Measurements from ENCODE around the gene CELF4.

The CELF4 gene

GRCh38 chr18:37547196-37547827 is 18.3 kb downstream of the CELF4 start:
- DNase-seq (ENCODE audit: low spot score), result no peak

GRCh38 chr18:37546651-37547050 is 18.9 kb downstream of the CELF4 start:
- no peak for DNase-seq (ENCODE audit: low spot score)

- no peak for DNase-seq (ENCODE audit: low spot score)
These were observed 19.4 kb downstream of the CELF4 start for GRCh38 chr18:37546272-37546537.

- DNase-seq (ENCODE audit: low spot score), result no peak
These were observed 19.9 kb downstream of the CELF4 start for GRCh38 chr18:37545461-37546271.

- DNase-seq (ENCODE audit: low spot score), result no peak
These were observed 20.9 kb downstream of the CELF4 start for GRCh38 chr18:37544713-37545112.

GRCh38 chr18:37544217-37544616 is 21.4 kb downstream of the CELF4 start:
- no peak for DNase-seq (ENCODE audit: low spot score)

GRCh38 chr18:37543321-37543720 is 22.3 kb downstream of the CELF4 start:
- DNase-seq (ENCODE audit: low spot score), result no peak

- DNase-seq (ENCODE audit: low spot score), result no peak
These were observed 24.1 kb downstream of the CELF4 start for GRCh38 chr18:37541517-37541916.

- no peak for DNase-seq (ENCODE audit: low spot score)
These were observed 25.0 kb downstream of the CELF4 start for GRCh38 chr18:37540424-37541138.

- DNase-seq (ENCODE audit: low spot score), result no peak
These were observed 26.4 kb downstream of the CELF4 start for GRCh38 chr18:37539236-37539635.

GRCh38 chr18:37538526-37539205 is 26.9 kb downstream of the CELF4 start:
- DNase-seq (ENCODE audit: low spot score), result no peak

GRCh38 chr18:37537868-37538525 is 27.6 kb downstream of the CELF4 start:
- peak; percentile 5 for DNase-seq (ENCODE audit: low spot score)

- DNase-seq (ENCODE audit: low spot score), result no peak
These were observed 28.9 kb downstream of the CELF4 start for GRCh38 chr18:37536656-37537055.

GRCh38 chr18:37535968-37536367 is 29.6 kb downstream of the CELF4 start:
- DNase-seq (ENCODE audit: low spot score), result no peak

GRCh38 chr18:37534627-37535026 is 31.0 kb downstream of the CELF4 start:
- no peak for DNase-seq (ENCODE audit: low spot score)

- no peak for DNase-seq (ENCODE audit: low spot score)
These were observed 31.7 kb downstream of the CELF4 start for GRCh38 chr18:37533647-37534584.

GRCh38 chr18:37532917-37533316 is 32.7 kb downstream of the CELF4 start:
- no peak for DNase-seq (ENCODE audit: low spot score)

- DNase-seq (ENCODE audit: low spot score), result no peak
These were observed 35.7 kb downstream of the CELF4 start for GRCh38 chr18:37529863-37530262.

- DNase-seq (ENCODE audit: low spot score), result no peak
These were observed 36.3 kb downstream of the CELF4 start for GRCh38 chr18:37529296-37529695.

- DNase-seq (ENCODE audit: low spot score), result no peak
These were observed 38.2 kb downstream of the CELF4 start for GRCh38 chr18:37527395-37527794.

- DNase-seq (ENCODE audit: low spot score), result no peak
These were observed 40.4 kb downstream of the CELF4 start for GRCh38 chr18:37525262-37525585.
